DMS114 treated with DMSO at 0.1 percent for 48 hours (cell line): ENCODE results near the gene RNASE11.
"Not testable (repeated sequence)": the region's sequence is repeated elsewhere in the genome, so short reads cannot be mapped to it uniquely, and the experiment has no call there.

ENCODE experiments used
- DNase-seq: peaks from one replicate; lab custom pipeline; 2025; ENCODE audit not compliant: unreplicated experiment; lab: John Stamatoyannopoulos, UW

The RNASE11 gene

DNA sequence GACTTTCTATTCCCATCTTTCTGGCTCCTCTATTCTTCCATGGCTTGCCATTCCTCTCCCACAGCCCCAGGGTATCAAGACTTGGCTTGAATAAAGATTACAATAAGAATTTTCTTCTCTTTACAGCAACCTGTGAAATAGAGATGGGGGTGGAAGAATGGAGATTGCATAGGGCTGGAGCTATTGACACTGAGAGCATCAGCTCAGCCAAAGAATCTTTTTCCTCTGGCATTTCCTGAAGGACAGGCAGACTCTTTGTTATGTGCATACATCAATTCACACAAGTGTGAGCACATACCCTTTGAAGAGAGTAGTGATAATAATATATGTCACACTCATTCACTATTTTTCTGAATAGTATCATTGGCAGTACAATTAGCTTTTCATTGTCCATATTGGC, 4.7 kb downstream of the RNASE11 start:
- no peak for DNase-seq

DNA sequence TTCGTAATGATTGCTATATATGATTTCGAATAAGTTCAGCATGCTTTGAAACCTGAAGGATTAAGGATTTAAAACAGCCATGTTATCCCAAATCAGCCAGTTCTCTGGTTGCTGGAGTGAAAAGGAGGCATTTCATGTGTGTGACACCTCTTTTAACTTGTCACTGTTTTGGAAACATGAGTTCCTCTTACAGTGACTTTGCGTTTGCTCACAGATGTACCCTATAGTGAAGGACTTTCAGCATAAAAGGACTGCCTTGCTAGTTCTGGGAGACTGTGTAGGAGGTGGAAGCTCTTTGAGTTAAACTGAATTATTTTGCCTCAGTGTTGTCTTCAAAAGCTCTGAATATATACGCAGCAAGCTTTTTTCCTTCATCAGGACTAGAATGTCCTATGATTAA, 7.6 kb downstream of the RNASE11 start:
- DNase-seq = no peak

- no peak for DNase-seq
Observed at GRCh38 chr14:20578784-20579502, 8.9 kb downstream of the RNASE11 start.

GRCh38 chr14:20578325-20578724, 9.5 kb downstream of the RNASE11 start:
- DNase-seq = no peak

DNA sequence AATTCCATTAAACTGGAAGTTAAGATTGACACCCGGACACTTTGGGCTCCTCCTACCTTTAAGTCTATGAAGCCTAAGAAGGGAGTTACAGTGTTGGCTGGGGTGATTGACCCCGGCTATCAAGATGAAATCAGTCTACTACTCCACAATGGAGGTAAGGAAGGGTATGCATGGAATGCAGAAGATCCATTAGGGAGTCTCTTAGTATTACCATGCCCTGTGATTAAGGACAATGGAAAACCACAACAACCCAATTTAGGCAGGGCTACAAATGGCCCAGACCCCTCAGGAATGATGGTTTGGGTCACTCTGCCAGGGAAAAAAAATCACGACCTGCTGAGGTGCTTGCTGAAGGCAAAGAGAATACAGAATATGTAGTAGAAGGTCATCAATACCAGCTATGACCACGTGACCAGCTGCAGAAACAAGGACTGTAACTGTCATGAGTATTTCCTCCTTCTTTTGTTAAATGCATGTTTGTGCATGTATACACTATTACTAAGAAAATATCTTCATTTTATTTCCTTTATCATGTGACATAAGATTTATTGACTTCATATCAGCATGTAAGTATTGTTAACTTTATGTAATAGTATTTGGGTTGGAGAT, 15.3 kb downstream of the RNASE11 start:
- not testable (repeated sequence) for DNase-seq

- DNase-seq = not testable (repeated sequence)
Observed at GRCh38 chr14:20570720-20571119, 17.1 kb downstream of the RNASE11 start.

- DNase-seq = not testable (repeated sequence)
Observed at GRCh38 chr14:20569865-20570264, 17.9 kb downstream of the RNASE11 start.

GRCh38 chr14:20569066-20569465, 18.7 kb downstream of the RNASE11 start:
- DNase-seq = no peak

- no peak for DNase-seq
Observed at GRCh38 chr14:20568393-20568792, 19.4 kb downstream of the RNASE11 start.

- DNase-seq = not testable (repeated sequence)
Observed at GRCh38 chr14:20567199-20567598, 20.6 kb downstream of the RNASE11 start.

GRCh38 chr14:20564501-20564997, 23.3 kb downstream of the RNASE11 start:
- DNase-seq = no peak

GRCh38 chr14:20563971-20564370, 23.8 kb downstream of the RNASE11 start:
- no peak for DNase-seq

- no peak for DNase-seq
Observed at GRCh38 chr14:20560961-20561360, 26.8 kb downstream of the RNASE11 start, which contains the start of gene RNASE9. RNASE9 (minus strand) TSS chr14:20561047.

DNA sequence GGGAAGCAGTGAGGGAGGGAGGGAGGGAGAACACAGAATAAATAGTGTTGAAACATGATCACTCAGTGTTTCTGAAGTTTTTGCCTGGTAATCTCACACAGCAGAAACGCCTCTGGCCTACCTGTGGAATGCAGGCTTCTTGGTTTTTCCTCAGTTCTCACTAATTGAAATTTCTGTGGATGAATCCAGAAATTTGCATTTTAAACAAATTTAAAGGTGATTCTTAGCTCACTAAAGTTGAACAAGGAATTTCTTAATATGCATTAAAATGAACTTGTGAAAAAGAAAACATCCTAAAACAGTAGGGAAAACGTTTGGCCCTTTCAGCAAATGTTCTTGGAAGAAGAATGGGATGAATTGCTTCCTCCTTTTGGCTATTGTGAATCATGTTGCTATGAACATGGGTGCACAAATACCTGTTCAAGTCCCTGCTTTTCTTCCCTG, 28.3 kb downstream of the RNASE11 start:
- DNase-seq = no peak

DNA sequence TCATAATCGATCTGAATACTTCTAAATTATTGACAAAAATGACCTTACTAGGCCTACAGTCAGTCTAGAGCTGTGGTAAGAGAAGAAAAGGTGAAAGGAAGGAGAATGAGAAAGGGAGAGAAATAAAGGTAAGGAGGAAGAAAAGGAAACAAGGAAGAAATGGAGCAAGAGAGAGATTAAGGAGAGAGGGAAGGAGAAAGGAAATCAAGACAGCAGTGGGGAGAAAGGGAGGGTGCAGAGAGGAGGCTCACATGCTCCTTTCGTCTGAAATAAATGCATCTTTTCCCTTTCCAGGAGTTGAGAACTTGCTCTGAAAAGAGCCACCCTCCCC, 30.6 kb downstream of the RNASE11 start:
- DNase-seq = no peak

DNA sequence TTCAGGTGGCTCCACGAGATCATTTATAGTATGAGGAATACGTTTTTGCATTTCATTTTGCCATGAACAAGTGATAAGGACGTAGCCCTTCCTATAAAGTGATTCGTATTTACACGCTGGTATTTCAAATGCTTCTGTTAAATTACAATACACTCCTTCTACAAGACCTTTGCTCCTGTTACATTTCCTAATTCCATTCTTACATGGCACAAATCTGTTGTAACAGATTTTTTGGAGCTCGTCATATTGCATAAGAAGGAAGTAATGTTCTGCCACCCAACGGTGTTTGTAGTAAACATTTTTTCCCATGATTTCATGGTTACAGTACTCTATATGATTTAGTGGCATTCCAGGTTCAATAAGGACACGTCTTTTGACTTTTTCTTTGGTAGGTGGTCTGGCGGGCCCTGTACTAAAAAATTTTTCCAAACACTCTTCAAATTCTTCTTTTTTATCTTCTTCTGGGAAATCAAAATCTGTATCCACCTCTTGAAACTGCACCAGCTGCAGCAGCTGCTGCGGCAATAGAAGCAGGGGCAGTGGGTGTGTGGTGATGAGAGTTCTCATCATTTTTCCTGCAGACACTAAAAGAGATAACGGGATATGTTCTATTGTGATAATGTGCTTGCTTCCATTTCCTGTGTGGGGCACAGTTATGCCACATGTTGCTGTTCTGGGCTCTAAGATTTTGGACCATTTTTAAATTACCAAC, 31.1 kb downstream of the RNASE11 start:
- no peak for DNase-seq

DNA sequence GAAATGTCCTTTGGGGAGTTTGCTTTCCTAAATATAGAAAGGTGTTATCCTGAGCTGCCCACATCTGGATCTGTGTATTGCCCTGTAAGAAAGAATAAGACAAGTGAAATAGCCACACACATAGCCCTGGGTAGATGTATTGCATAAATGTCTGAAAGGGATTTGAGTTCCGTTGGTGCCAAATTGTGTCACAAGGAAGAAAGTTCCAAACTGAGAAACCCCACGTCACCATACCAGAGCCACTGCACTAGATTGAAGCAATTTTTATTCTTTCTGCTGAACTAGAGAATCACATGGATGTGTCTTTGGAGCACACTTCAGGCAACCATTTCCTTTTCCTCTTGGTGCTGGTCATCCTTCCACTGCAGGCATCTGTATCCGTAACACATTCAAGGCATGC, 32.0 kb downstream of the RNASE11 start:
- DNase-seq = no peak

- DNase-seq = no peak
Observed at GRCh38 chr14:20553024-20553423, 34.8 kb downstream of the RNASE11 start.

DNA sequence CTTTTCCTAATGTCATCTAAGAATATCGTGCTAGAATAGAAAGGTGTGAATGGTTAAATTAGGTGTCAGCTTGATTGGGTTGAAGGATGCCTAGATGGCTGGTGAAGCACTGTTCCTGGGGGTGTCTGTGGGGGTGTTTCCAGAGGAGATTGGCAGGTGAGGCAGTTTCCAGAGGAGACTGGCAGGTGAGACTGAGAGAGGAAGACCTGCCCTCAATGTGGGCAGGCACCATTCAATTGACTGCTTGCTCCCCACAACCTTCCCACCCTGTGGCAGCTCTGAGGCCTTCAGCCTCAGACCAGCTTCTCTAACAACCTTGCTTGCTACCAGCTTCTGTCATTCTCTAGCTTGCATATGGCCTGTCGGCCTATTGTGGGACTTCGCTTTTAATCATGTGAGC, 36.2 kb downstream of the RNASE11 start:
- DNase-seq = no peak

GRCh38 chr14:20550926-20551325, 36.9 kb downstream of the RNASE11 start:
- no peak for DNase-seq

DNA sequence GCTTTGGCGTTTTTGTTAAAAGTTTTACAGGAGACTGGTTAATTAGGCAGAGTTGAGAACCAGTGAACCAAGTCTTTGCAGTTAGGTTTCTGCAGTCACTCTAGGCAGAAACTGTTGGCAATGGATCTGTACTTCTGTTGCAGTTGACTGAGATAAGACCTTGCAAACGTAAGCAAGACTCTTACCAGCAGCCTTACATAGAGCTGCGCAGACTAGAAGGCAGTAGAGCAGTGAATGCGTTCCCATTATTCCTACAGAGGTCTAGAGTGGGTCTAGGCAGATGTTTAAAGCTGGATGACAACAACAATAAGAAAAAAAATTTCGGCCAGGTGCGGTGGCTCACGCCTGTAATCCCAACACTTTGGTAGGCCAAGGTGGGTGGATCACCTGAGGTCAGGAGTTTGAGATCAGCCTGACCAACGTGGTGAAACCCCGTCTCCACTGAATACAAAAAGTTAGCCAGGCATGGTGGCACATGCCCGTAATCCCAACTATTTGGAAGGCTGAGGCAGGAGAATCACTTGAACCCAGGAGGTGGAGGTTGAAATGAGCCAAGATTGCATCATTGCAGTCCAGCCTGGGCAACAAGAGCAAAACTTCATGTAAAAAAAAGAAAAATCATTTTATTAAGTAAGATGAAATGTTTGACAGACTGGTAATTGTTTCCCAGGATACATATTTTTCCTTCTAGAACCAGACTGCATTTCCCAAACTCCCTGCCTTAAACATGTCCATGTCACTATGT, 39.2 kb downstream of the RNASE11 start:
- DNase-seq = no peak
